HG03378 (cell line): ENCODE results near the gene NHEJ1.
"Not testable (repeated sequence)": the region's sequence is repeated elsewhere in the genome, so short reads cannot be mapped to it uniquely, and the experiment has no call there.

Experiments
- ATAC-seq: cut with Tn5 transposase; IDR thresholded peaks from one replicate; pipeline ENCODE4 v1.9.1; 2021; ENCODE audit warnings: mild to moderate bottlenecking, moderate library complexity; ENCODE audit not compliant: unreplicated experiment

The NHEJ1 gene, protein sequence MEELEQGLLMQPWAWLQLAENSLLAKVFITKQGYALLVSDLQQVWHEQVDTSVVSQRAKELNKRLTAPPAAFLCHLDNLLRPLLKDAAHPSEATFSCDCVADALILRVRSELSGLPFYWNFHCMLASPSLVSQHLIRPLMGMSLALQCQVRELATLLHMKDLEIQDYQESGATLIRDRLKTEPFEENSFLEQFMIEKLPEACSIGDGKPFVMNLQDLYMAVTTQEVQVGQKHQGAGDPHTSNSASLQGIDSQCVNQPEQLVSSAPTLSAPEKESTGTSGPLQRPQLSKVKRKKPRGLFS

DNA sequence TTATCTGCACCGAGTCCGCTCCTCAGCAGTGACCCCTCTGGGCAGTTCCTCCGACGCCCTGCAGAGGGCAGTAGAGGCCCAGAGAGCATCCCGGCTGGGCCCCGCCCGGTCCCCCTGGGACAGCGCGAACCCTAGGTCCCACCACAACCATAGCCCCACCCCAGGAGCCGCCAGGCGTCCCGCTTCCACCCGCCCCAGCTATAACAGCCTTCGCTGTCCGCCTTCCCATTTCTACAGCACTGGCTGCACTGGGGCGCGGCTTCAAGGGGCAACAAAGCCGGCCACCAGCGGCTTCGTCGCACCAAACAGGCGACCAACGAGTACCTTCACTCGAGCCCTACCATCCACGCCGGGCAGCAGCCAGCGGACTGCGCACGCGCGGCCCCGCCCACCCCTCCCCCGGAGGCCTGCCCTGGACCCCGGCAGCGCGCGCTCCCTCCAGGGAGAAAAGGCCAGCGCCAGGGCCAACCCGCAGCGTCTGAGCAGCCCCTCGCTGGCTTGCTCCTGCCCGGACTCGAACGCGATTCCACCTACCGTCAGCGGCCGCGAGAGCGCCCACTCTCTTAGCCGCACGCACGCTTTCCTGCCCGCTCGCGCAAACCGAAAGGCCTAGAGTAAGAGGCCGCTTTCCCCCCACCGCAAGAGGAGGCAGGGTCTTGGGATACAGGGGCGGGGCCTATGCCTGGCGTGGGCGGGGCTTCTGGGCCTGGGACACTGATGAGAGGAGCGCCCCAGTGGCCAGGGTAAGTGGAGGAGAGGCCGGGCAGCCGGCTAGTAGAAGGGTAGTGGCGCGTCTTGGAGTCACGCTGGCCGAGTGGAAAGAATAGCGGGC is at the start of gene NHEJ1:
Gene NHEJ1 (minus strand): TSS at position 630 of the 832 bp plus-strand sequence. CDS start 2,453 bp downstream, outside the sequence.
- peak; percentile 73 for ATAC-seq

DNA sequence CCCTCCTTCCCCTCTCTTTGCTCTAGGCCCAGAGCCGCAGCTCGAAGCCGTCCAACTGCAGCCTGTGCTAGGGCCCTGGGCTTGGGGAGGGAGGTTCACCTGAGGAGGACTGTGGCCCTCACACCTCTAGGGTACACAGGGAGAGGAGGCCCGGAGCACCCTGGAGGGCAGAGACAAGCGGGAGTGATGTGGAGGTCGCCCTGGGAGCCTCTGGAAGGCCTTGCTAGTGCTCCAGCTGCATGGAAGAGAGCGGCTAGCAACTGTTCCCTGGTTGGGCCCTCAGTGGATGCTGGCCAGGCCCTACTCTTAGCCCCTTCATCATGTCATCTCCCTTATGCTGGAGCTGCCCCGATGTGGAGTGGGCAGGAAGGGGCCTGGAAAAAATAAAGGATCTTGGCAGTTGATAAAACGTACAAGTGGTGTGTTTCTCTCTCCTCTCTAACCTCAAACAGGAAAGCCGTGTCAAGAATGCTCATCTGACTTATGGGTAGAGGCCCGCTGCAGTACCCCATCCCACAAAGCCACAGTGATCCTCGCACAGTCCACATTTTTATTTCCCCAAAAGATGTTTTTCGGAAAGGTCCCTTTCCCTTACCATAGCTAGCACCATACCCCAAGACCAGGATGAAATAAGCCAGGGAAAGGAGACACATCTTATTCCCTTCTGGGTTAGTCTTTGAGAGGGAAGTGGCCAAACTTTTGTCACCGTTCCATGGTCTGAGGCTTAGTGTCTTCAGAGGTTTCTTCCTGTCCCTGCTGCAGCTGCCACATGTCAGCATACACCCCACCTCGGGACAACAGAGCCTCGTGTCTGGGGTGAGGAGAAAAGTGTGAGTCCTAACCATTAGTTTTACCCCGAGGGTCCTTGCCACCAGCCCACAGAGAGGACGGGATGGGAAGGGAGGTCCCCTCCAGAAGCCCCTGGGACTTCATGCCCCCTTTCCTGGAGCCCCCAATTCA is 48.9 kb upstream of the NHEJ1 start:
- no peak for ATAC-seq

DNA sequence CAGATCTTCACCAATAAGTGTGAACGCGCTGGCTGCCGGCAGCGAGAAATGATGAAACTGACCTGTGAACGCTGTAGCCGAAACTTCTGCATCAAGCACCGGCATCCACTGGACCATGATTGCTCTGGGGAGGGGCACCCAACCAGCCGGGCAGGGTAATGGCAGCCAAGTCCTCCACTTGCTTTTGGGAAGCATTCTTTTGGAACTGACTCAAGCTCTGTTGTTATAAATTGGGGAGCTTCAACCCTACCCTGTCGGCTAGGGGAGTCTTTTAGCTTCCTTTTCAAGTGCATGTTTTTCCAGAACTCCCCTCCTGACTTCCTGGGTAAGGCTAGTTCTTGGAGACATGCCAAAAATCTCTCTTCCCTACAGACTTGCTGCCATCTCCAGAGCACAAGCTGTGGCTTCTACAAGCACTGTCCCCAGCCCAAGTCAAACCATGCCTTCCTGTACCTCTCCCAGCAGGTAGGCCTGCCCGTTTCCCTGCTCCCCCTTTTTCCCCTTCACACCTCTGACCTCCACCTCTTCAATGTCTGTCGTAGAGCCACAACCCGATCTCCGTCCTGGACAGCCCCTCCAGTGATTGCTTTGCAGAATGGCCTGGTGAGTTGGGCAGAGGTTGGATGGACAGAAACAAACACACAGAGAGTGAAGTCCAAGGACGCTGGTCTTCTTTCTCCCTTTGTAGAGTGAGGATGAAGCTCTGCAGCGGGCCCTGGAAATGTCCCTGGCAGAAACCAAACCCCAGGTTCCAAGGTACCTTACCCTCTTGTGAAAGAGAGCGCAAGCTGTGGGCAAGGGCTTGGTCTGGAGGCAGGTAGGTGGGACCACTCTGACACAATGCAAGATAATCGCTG is 47.5 kb upstream of the NHEJ1 start:
- ATAC-seq: no peak

DNA sequence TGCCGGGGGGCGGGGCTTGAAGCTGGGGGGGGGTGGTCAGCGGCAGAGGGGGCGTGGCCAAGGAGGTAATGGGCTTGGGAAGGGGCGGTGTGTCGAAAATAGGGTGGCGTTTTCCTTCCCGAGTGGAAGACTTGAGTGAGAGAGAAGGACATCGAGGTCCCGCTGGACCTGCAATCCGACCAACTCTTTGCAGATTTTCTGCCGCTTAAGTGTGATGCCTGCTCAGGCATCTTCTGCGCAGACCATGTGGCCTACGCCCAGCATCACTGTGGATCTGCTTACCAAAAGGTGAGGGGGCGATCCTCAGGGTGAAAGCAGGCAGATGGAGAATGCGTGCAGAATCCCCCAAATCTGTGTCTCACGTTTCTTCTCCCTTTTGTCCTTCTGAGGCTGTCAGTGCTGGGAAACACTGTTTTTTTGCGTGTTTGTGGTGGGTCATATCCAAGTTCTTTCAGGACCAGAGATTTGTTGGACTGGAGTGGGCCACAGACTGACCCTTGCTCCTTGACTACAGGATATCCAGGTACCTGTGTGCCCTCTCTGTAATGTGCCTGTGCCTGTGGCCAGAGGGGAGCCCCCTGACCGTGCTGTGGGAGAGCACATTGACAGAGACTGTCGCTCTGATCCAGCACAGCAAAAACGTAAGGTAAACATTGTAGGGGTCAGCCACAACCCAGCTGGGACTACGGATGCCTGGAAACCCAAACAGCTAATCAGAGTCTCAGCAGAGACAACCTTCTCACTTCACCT is 46.7 kb upstream of the NHEJ1 start:
- no peak for ATAC-seq

DNA sequence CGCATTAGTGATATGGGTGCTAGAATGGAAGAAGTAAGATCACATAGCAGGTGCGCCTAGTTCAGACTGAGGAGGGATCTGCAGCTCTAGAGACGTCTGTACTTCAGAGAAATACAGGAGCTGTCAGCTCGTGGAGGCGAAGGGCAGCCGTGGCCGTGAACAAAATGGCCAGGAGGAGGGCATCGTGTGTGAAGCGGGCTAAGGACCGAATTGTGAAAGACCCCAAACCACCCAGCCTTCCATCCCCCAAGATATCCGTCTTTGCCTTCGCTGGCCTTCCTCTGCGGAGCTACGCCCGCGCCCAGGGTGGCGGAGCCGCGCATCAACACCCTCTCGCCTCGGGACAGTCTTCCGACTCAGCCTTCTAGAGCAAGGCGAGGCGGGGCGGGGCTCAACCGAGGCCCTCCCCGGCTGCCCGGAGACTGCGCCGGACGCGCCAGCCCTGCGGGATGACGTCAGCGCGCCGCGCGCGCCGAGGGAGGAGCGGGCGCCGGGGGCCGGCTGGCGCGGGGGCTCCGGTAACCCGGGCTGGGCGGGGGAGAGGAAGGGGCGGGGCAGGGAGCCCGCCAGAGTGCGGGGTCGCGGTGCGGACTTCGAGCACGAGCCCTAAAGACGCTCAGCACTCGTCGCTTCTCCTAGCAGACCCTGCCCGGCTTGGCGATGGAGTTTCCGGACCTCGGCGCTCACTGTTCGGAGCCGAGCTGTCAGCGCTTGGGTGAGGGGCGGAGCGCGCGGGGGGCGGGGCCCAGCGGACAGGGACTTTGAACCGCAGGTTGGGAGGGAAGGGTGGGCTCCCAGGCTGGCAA is 45.9 kb upstream of the NHEJ1 start, which contains the start of gene ZFAND2B:
Gene ZFAND2B (plus strand): TSS at position 455 of the 806 bp plus-strand sequence. CDS start 206 bp downstream, at position 661.
- ATAC-seq: peak; percentile 90

DNA sequence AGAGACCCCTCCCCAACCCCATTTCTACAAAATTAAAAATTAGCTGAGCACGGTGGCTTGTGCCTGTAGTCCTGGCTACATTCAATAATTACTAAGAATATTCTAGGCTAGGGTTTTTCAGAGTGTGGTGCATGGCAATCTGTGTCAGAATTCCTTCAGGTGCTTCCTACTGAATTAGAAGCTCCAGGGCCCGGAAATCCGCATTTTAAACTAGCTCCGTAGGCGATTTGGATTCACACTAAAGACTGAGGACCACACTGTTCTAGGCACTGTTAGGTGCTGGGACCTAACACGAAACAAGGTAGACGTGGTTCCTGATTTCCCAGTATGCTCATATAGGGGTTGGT is 45.3 kb upstream of the NHEJ1 start:
- ATAC-seq: no peak

DNA sequence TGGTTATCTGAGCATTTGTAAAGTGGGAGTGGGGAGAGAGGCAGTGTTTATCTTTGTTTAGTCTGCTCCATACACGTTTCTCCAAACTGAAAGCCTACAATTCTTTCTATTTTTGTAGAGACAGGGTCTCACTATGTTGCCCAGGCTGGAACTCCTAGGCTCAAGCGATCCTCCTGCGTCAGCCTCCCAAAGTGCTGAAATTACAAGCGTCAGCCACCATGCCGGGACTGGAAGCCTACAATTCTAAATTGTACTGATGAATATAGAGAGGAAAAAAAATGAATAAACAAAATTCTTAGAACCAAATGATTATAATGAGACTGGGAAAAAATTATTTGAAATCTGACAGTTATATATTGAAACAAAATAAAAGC is 44.5 kb upstream of the NHEJ1 start:
- no peak for ATAC-seq

DNA sequence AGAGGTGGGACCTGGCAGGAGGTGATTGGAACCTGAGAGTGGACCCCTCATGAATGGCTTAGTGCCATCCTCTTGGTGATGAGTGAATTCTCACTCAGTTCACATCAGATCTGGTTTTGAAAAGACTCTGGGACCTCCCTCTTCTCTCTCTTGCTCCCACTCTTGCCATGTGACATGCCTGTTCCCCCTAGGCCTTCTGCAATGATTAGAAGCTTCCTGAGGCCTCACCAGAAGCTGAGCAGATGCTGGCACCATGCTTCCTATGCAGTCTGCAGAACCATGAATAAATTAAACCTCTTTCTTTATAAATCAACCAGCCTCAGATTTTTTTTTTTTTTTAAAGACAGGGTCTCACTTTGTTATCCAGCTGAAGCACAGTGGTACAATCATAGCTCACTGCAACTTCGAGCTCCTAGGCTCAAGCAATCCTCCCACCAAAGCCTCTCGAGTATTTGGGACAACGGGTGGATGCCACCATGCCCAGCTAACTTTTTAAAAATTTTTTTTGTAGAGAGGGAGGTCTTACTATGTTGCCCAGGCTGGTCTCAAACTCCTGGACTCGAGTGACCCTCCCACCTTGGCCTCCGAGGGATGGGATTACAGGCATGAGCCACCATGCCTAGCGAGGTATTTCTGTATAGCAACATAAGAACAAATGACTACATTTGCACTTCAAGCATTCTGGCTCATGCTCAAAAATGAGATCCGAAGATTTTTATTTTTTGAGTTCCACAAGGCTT is 44.0 kb upstream of the NHEJ1 start:
- no peak for ATAC-seq

DNA sequence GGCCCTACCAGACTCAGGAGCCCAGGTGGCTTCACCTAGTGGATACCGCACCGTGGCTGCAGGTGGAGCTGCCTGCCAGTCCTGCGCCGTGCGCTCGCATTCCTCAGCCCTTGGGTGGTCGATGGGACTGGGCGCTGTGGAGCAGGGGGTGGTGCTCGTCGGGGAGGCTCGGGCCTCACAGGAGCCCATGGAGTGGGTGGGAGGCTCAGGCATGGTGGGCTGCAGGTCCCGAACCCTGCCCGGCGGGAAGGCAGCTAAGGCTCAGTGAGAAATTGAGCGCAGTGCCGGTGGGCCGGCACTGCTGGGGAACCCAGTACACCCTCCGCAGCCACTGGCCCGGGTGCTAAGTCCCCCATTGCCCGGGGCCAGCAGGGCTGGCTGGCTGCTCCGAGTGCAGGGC is 40.7 kb upstream of the NHEJ1 start:
- not testable (repeated sequence) for ATAC-seq

DNA sequence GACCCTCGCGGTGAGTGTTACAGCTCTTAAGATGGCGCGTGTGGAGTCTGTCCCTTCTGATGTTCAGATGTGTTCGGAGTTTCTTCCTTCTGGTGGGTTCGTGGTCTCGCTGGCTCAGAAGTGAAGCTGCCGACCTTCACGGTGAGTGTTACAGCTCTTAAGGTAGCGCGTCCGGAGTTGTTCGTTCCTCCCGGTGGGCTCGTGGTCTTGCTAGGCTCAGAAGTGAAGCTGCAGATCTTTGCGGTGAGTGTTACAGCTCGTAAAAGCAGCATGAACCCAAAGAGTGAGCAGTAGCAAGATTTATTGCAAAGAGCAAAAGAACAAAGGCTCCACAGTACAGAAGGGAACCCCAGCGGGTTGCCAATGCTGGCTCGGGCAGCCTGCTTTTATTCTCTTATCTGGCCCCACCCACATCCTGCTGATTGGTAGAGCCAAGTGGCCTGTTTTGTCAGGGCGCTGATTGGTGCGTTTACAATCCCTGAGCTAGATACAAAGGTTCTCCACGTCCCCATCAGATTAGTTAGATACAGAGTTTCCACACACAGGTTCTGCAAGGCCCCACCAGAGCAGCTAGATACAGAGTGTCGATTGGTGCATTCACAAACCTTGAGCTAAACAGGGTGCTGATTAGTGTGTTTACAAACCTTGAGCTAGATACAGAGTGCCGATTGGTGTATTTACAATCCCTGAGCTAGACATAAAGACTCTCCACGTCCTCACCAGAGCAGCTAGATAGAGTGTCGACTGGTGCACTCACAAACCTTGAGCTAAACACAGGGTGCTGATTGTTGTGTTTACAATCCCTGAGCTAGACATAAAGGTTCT is 40.1 kb upstream of the NHEJ1 start:
- ATAC-seq: not testable (repeated sequence)

DNA sequence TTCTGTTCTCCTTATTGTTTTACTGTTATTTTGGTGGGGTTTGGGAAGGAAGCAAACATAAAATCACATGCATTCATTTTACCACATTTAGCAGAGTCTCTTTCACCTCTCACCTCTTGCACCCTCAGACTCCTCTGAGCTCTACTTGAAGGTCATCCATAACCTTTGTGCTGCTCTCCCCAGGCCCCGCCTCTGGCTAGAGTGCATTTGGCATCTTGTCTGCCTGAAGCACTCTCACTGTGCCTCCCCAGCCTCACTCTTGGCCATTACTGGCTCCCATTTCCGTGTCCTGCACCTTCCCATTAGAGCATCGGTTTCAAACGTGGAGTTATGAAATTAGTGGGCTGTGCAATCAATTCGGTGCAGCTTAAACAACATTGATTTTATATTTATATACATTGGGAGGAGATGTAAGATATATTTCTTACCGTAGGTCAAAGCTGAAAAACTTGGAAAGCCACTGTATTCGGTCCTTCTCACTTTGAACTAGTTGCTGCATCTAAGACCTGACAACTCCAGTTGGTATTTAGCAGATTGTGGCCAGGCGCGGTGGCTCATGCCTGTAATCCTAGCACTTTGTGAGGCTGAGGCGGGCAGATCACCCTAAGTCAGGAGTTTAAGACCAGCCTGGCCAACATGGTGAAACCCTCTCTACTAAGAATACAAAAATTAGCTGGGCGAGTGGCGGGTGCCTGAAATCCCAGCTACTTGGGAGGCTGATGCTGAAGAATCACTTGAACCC is 39.0 kb upstream of the NHEJ1 start:
- no peak for ATAC-seq

DNA sequence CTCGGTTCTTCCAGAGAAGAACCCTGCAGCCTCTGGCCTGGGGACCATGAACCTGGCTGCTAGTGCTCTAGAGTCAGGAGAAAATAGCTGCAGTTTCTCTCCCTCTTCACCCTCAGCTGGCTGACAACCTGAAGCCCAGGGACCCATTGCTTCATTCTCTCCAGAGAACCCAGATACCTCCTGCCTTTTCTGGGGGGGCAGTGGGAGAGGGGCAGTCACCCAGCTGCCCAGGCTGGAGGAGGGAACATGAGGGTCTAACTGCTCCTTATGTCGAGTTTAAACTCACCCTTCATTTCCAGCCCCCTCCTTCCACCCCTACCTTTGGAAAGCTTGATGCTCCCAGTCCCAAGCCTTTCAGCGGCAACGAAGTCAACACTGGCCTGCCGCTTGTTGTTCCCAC is 38.4 kb upstream of the NHEJ1 start:
- no peak for ATAC-seq

DNA sequence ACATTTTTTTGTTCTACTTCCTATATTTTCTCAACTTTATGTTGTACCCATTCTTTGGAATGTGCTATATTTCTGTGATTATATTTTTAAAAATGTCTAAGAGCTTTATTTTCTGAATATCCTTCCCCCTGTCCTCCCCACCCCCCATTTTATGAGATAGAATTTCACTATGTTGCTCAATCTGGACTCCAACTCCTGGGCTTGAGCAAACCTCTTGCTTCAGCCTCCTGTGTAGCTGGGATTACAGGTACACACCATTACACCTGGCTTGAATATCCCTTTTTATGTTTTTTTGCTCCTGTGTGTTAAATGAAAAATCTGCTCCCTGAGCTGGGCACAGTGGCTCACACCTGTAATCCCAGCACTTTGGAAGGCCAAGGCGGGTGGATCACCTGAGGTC is 36.8 kb upstream of the NHEJ1 start:
- no peak for ATAC-seq

DNA sequence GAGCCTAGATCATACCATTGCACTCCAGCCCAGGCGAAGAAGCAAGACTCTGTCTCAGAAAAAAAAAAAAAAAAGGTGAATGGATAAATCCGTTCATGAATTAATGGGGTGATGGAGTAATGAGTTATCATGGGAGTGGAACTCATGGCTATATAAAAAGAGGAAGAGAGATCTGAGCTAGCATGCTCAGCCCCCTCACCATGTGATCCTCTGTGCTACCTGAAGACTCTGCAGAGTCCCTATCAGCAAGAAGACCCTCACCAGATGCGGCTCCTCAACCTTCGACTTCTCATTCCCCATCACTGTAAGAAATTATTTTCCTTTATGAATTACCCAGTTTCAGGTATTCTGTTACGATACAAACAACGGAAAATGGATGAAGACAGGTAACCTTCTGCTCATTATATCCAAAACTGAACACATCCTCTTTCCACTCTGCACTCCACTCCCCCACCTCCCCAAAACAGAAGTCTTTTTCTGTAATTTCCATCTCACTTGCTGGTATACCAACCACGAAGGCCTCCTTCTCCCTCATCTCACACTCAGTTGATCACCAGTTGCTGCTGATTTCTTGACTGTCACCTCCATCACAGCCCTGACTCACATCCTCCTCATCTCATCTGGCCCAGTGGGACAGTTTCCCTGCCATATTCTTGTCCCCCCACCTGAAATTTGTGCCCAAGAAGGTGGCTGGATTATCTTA is 26.3 kb upstream of the NHEJ1 start:
- no peak for ATAC-seq

DNA sequence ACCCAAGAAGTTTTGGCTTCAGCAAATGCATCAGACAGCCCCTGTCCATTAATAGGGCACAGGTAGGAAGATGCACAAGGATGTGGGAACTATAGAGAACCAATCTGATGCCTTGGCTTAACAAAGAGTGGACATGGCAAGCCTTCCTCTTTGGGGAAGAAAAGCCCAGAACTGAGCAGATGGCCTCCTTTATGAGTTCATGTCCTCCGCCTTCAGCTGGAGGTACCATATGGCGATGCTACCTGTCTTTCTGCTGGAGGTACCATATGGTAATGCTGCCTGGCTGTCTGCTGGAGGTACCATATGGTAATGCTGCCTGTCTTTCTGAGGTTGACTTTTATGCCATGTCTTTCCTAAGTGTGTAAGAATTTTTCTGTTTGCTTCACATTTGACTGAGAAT is 23.5 kb upstream of the NHEJ1 start:
- ATAC-seq: no peak
